ENCODE data around the gene RAB11FIP4.
A peak's percentile ranks its signal among the peaks of the same experiment; 100 is the strongest.
"Not testable (repeated sequence)": the region's sequence is repeated elsewhere in the genome, so short reads cannot be mapped to it uniquely, and the experiment has no call there.

Gene RAB11FIP4, protein sequence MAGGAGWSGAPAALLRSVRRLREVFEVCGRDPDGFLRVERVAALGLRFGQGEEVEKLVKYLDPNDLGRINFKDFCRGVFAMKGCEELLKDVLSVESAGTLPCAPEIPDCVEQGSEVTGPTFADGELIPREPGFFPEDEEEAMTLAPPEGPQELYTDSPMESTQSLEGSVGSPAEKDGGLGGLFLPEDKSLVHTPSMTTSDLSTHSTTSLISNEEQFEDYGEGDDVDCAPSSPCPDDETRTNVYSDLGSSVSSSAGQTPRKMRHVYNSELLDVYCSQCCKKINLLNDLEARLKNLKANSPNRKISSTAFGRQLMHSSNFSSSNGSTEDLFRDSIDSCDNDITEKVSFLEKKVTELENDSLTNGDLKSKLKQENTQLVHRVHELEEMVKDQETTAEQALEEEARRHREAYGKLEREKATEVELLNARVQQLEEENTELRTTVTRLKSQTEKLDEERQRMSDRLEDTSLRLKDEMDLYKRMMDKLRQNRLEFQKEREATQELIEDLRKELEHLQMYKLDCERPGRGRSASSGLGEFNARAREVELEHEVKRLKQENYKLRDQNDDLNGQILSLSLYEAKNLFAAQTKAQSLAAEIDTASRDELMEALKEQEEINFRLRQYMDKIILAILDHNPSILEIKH

DNA sequence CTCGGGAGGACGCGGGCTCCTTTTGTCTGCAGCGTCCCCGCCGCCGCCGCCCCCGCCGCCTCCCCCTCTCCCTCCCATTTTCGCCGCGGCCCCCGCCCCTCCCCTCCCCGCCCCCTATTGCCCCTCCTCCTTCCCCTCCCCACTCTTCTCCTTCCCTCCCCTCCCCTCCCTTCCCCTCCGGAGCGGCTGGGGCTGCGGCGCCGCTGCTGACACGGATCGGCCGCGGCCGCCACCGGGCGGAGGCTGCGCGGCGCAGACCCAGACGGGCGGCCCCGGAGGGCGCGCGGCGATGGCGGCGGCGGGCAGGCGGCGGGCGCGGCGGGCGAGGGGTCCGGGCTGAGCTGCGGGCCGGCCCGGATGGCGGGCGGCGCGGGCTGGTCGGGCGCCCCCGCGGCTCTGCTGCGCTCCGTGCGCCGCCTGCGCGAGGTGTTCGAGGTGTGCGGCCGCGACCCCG lies at the start of gene RAB11FIP4:
TSS of gene RAB11FIP4 (plus strand) at position 180 of the 454 bp plus-strand sequence. CDS start at position 358, 178 bp downstream.
- DNase-seq (ENCODE audit: low spot score): no peak

DNA sequence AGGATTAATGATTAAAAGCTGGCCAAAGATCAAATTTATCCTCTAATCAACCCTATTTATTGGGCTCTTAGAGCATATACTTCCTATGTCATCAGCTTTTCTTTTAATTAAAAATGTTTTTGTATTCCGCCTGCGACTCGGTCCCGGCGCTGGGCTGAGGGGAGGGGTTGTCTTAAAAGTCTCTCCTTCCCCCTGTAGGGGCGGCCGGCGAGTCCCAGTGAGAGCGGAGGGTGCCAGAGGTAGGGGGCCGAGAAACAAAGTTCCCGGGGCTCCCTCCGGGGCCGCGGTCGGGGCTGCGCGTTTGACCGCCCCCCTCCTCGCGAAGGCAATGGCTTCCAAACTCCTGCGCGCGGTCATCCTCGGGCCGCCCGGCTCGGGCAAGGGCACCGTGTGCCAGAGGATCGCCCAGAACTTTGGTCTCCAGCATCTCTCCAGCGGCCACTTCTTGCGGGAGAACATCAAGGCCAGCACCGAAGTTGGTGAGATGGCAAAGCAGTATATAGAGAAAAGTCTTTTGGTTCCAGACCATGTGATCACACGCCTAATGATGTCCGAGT lies 46.2 kb upstream of the RAB11FIP4 start:
- not testable (repeated sequence) for DNase-seq (ENCODE audit: low spot score)

DNA sequence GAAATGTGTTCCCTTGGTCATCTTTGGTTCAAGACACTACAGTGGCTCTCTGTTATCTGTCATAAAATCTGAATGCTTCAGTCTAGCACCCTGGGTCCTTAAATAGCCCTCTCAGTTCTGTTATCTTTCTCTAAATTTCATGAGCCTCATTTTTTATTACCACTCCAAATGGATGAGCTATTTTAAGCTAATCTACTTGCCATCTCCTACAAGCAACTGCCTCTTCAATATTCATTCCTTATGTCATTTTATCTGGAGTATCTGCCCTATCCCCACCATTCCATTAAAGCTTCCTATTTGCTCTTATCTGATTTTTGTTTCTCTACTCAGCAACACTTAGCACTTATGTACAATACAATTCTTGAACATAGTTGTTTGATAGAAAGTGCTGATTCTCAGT lies 42.0 kb upstream of the RAB11FIP4 start:
- DNase-seq (ENCODE audit: low spot score): no peak

DNA sequence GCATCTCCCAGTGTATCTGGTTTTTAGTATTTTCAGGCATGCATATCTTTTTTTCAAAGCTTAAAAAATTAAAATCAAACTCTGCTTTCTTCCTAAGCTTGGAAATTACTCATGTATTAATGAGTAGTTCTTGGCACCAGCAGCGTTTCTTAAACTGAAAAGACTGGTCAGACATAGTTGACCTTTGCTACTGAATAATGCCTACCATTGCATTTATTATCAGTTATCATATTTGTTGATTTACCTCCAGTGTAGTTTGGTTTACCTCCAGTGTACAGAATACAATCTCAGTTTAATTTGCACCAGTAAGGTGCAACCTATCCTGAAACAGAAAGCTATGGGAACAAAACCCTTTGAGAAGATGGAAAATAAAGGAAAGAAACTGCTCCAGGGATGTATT lies 35.5 kb upstream of the RAB11FIP4 start:
- no peak for DNase-seq (ENCODE audit: low spot score)

DNA sequence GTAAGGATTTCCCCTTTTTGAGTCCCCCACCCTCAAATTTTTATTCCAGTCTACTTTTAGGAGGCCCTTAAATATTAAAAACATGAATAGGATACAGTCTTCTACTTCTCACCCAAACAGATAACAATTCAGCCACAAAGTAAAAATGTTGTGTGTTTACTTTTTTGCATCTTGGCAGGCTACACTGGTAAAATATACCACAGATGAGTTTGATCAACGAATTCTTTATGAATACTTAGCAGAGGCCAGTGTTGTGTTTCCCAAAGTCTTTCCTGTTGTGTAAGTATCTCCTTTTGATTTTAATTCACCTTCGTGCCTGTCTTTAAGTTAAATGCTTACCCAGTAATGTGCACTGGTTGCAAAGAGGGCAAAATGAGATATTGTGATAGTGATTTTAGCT lies 34.4 kb upstream of the RAB11FIP4 start:
- DNase-seq (ENCODE audit: low spot score): no peak

DNA sequence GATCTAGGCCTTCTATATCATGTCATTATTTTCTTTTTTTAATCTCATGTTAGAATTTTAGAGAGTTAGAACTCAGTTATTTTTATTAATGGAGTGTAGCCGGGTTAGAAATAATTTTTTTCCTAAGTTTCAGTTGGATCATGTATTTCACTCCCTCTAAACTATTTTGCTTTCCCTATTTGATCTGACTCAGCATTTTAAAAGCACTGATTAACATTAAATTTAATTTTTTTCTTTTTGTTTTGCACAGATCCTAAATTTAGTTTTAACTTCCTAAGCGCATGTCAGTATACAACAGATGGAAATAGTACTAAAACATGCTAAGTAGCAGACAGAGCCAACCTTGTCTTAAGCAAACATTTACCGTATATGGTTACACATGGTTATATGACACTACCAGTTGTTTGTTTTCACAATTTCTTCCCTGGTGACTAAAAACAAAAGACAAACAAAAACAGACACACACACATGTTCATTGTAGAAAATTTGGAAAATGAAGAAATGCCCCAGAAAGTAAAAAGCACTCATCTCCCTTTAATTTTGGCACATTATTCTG lies 33.6 kb upstream of the RAB11FIP4 start:
- DNase-seq (ENCODE audit: low spot score): no peak

DNA sequence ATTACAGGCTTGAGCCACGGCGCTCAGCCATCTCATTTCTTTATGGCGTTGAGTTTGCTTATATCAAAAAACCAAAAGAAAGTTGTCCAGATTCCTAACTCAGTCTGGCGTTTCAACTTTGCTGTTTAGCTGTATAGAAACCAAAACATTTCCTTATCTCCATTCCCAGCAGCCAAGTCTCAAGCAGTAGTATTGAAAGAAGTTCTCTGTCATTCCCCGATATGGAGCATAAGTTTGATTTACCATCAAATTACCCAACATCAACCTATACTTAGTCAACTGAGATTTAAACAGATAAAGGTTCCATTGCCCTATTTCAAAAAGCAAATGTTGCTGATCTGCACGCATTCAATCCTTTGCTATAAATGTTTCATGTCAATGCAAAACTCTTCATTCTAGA lies 27.5 kb upstream of the RAB11FIP4 start:
- no peak for DNase-seq (ENCODE audit: low spot score)

DNA sequence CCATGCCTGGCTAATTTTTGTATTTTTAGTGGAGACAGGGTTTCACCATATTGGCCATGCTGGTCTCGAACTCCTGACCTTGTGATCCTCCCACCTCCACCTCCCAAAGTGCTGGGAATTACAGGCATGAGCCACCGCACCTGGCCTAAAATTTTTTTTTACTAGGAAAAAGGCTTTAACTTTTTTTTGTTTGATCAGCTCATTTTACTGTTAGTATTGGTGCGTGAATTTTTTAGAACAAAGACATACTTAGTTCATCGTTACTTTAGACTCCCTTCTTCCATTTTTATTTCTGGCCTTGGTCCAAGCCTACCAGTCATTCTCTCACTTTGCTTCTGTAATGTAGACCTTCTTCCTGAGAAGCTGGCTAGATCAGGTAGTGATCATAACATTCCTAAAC lies 25.4 kb upstream of the RAB11FIP4 start:
- no peak for DNase-seq (ENCODE audit: low spot score)

DNA sequence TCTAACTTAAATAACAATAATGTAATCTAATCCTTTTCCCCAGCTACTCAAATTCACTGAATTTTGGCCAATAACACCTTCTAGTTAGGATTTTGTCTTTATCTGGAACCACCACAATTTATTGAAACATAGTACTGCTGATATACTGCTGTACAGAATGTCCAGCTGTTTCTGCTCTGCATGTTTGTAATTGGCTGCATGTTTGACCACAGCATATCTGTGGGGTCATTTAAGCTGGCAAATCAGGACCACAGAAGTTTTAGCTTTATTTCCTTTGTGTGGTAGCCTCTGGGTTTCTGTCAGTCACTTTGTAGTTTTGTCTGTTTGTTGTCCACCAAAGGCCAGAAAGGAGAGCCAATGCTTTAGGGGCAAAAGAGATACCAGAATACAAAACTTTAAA lies 22.2 kb upstream of the RAB11FIP4 start:
- DNase-seq (ENCODE audit: low spot score): no peak

DNA sequence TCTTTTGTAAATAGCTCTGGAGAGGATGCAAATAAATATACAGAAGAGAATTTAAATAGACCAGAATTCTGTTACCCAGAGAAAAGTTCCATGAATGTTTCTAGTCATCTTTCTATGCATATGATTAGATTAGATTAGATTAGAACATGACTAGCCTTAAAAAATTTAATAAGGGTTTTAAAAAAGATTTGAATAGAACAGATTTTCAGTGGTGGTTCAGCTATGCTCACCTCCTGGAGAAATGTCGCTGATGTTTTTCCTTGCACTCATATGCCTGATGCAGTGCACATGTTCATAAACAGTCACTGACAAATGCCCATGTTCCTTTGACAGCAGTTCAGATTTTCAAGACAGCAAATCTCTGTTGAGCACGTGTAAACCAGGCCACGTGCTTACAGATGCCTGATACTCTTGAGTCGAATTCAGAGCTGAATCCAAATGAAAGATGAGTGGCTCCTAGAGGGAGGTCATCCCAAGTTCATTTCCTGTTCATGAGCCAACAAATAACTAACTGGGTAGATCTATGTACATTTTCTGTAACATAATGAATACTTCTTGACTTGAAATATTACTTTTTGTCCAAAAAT lies 19.9 kb upstream of the RAB11FIP4 start:
- DNase-seq (ENCODE audit: low spot score): no peak

DNA sequence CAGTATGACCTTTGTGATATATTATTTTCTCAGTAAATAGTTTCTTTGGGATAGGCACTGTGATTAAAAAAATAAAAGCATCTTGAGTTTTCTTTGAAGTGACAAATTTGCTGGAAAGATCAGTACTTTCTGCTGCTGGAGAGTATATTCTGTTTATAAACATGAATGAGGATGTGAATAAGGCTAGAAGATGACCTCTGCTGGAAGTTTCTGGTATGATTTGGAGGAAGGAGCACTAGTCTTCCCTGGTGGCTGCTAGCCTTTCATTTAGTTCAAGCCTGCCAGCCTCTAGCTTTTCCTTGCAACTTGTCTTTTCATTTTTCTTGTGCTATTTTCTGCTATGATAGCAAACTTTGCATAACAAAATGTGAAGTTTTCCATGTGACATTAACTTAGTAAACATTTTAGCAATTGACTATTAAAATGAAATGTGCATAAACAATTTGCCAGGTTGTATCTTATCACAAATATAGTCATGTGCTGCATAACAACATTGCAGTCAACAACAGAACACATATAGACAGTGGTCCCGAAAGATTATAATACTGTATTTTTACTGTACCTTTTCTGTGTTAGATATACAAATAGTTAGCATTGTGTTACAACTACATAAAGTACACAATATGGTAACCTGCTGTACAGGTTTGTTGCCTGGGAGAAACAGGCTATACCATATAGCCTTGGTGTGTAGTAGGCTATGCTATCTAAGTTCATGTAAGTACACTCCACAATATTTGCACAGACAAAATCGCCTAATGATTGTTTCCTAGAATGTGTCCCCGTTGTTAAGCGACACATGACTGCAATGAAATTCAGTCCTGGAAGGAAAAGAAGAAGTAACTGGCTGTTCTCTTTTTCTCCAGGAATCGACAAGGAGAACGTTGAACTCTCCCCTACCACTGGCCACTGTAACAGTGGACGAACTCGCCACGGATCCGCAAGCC lies 18.1 kb upstream of the RAB11FIP4 start:
- peak; percentile 47 for DNase-seq (ENCODE audit: low spot score)

DNA sequence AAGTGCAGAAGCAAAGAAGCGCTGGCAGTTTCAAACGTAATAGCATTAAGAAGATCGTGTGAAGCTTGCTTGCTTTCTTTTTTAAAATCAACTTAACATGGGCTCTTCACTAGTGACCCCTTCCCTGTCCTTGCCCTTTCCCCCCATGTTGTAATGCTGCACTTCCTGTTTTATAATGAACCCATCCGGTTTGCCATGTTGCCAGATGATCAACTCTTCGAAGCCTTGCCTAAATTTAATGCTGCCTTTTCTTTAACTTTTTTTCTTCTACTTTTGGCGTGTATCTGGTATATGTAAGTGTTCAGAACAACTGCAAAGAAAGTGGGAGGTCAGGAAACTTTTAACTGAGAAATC lies 17.4 kb upstream of the RAB11FIP4 start:
- no peak for DNase-seq (ENCODE audit: low spot score)

DNA sequence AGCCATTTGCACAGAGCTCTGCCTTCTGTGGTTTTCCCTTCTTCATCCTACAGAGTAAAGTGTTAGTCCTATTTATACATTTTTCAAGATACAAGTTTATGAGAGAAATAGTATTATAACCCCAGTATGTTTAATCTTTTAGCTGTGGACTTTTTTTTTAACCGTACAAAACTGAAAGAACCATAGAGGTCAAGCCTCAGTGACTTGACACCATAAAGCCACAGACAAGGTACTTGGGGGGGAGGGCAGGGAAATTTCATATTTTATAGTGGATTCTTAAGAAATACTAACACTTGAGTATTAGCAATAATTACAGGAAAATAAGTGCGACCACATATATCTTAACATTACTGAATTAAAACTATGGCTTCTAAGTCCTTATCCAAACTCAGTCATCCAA lies 17.0 kb upstream of the RAB11FIP4 start:
- no peak for DNase-seq (ENCODE audit: low spot score)

DNA sequence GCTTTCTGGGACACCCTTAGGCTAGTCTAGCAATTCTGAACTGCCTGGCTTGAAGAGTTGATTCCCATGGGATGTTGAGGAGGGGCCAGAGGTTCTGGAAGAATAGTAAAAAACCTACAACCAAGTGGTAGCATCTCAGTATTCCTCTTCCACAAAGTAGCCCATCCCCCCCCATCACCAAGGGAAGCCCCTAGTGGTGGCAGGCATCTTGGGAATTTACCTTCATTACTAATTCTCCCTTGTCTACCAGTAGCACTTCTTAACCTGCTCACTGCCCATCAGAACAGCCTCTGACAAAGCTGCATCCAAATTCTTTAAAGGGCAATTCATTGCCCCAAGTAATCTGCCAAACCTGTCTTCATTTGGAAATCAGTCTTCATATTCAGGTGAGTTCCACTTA lies 12.8 kb upstream of the RAB11FIP4 start:
- no peak for DNase-seq (ENCODE audit: low spot score)

DNA sequence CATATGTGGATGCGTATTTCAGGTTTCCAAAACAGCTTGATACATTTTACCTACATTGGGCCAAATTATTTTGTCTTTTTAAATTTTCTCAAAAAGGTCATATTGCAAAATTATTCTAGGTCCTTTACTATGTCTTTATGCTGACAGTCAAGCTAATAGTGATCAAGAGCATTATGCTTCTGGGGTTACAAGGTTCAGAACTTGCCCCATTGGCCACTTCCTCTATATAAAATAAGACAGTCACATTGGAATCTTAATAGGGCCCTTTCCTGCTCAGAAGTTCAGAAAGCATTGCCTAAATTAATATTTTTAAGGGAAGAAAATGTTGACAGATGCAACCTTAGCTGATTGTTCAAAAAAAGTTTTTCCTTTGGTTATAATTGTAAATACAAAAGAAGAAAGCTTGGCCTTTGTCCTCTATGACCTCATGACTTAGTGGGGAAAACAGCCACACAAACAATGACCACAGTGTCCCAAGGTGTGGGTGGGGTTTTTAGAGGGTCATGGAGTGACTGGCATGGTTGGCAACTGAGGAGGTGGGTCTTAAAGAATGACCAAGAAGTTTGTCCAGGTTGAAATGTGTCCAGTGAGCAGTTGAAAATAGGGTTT lies 11.8 kb upstream of the RAB11FIP4 start:
- DNase-seq (ENCODE audit: low spot score): no peak

DNA sequence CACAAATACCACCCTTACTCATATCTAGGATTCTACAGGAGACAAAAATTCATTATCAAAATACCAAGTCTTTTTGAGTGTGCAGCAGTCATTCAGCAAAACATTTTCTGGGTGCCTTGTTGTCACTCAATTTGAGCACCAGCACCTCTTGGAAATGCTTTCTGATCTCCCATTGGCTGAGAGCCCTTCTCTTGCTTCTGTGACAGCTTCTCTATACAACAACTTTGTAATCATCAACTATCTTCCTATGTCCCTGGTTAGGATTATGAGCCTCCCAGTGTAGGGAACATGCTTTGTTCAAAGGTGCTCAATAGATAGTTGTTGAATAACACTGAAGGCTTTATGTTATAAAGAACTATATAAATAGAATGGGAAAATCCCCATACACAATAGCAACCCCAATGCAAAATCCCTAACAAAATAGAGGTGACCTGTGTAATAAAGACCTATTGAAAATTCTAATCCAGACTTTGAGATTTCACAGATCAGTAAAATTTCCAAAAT lies 10.3 kb upstream of the RAB11FIP4 start:
- DNase-seq (ENCODE audit: low spot score): no peak

DNA sequence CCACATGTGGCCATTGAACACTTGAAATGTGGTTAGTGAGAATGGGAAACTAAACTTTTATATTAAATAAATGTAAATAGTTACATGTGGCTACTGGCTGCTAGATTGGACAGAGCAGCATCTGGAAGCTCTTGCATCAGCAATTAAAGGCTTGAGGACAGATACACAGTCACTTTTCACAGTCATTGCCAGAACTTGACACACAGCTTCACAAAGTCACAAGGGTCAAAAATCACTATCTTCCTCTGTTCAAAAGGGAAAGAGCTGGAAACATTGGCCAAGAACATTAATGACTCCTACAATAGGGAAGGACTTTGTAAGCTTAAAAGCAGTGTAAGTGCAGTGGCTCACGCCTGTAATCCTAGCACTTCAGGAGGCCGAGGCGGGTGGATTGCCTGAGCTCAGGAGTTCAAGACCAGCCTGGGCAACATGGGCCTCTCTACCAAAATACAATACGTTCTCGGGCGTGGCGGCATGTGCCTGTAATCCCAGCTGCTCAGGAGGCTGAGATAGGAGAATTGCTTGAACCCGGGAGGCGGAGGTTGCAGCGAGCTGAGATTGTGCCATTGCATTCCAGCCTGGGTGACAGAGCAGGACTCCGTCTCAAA lies 8.7 kb upstream of the RAB11FIP4 start:
- DNase-seq (ENCODE audit: low spot score): not testable (repeated sequence)

DNA sequence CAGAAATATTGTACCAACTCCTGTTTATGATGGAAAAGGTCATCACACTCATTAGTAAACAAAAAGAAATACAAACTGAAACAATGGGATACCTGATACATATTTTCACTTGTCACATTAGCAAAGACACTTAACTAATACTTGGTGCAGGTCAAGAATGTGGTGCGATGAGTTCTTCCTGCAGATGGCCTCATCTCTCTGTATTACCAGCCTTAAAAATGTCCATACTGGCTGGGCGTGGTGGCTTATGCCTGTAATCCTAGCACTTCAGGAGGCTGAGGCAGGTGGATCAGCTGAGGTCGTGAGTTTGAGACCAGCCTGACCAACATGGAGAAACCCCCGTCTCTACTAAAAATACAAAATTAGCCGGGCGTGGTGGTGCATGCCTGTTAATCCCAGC lies 8.0 kb upstream of the RAB11FIP4 start:
- not testable (repeated sequence) for DNase-seq (ENCODE audit: low spot score)

DNA sequence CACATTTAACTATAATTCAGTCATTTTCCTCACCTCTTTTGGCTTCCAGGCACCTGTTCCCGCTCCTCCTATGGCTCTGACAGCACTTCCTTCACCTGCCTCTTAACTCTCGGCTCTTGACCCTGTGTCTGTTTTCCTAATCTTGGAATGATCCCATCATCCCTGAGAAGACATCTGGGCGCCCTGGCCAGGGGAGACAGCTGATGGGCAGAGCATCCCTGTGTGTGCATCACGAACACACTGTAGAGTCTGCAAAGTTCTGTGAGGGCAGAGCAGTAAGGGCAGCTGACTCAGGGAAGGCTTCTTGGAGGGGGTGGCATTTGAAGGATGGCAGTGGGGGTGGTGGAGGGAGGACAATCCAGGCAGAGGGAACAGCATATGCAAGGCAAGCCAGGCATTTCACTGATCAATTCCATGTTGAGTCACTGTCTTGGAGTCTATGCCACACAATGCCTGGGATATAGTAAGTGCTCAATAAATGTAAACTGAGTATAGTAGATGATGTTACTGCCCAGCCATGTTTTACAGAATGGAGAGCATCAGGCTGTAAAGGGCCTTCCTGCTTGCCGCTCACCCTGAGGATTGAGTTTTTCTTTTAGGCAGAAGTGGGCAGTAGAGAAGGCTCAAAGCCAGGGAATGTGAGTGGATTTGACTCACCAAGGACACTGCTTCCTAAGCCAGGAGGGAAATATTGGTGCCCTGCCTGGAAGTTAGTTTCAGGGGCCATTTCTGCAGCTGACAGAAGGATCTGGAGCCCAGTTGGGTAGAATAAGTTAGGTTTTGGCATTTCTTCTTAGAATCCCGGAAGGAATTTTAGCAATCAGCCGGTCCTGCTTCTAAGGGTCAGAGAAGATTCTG lies 5.8 kb upstream of the RAB11FIP4 start:
- DNase-seq (ENCODE audit: low spot score): no peak
